HEK293T (cell line): ENCODE measurements around the gene ANTXR2.

ENCODE experiments used
- ARNT ChIP-seq: fragments of 450-650 bp; IDR thresholded peaks from 2 replicates; pipeline ENCODE4 v1.6.1; 2017; ENCODE audit warnings: mild to moderate bottlenecking
- BHLHE40 ChIP-seq: fragments of 450-650 bp; IDR thresholded peaks from 2 replicates; pipeline ENCODE4 v1.6.1; 2016; ENCODE audit warnings: mild to moderate bottlenecking, moderate library complexity, borderline replicate concordance
- ELF4 ChIP-seq: fragments of 450-650 bp; IDR thresholded peaks from 2 replicates; pipeline ENCODE4 v1.6.1; 2017; ENCODE audit warnings: antibody characterized with exemption
- FOXK2 ChIP-seq: fragments of 450-650 bp; IDR thresholded peaks from 2 replicates; pipeline ENCODE4 v1.6.1; 2016; ENCODE audit warnings: mild to moderate bottlenecking
- NFRKB ChIP-seq: fragments of 450-650 bp; IDR thresholded peaks from 2 replicates; pipeline ENCODE4 v1.6.1; 2016; ENCODE audit warnings: mild to moderate bottlenecking, moderate library complexity
- SUZ12 ChIP-seq: fragments of 450-650 bp; IDR thresholded peaks from 2 replicates; pipeline ENCODE4 v1.6.1; 2016; ENCODE audit warnings: mild to moderate bottlenecking
- TARDBP ChIP-seq: fragments of 450-650 bp; IDR thresholded peaks from 2 replicates; pipeline ENCODE4 v1.6.1; 2016

DNA sequence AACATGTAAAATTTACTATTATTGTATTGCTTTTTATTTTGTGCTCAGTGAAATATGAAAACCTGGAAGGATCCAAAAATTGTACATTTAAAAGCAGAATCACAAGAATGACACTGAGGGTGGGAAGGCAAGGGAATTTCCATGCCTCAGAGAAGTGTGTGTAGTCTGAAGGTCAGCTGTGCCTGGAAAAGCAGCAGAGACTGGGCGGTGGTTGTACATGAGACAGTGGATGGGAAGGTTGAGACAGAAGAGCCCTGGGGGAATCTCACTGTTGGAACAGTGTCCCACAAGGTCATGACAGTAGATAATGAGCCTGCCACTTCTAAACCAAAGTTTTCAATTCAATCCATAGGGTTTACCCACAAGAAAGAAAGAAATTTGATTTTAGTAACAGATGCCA is 17.1 kb upstream of the ANTXR2 start:
- no peak for TF ChIP-seq NFRKB
- no peak for TF ChIP-seq TARDBP
- TF ChIP-seq ARNT, result no peak
- no peak for TF ChIP-seq FOXK2
- TF ChIP-seq ELF4, result no peak
- TF ChIP-seq BHLHE40, result no peak
- no peak for TF ChIP-seq SUZ12
